GM20000 (cell line): ENCODE measurements around the gene RHOD.

ENCODE experiments used
- DNase-seq: peaks from one replicate; pipeline ENCODE4 v3.0.0; 2012; ENCODE audit warnings: low spot score
- CTCF ChIP-seq: IDR thresholded peaks from 2 replicates; pipeline ENCODE4 v1.5.1; 2012; ENCODE audit warnings: mild to moderate bottlenecking, control low read depth; ENCODE audit errors: extremely low read depth, missing control alignments

The RHOD gene

GRCh38 chr11:67020949-67021348 is 35.7 kb upstream of the RHOD start:
- TF ChIP-seq CTCF = no peak
- DNase-seq = no peak

GRCh38 chr11:67022341-67022933 is 34.2 kb upstream of the RHOD start:
- no peak for TF ChIP-seq CTCF
- DNase-seq = no peak

DNA sequence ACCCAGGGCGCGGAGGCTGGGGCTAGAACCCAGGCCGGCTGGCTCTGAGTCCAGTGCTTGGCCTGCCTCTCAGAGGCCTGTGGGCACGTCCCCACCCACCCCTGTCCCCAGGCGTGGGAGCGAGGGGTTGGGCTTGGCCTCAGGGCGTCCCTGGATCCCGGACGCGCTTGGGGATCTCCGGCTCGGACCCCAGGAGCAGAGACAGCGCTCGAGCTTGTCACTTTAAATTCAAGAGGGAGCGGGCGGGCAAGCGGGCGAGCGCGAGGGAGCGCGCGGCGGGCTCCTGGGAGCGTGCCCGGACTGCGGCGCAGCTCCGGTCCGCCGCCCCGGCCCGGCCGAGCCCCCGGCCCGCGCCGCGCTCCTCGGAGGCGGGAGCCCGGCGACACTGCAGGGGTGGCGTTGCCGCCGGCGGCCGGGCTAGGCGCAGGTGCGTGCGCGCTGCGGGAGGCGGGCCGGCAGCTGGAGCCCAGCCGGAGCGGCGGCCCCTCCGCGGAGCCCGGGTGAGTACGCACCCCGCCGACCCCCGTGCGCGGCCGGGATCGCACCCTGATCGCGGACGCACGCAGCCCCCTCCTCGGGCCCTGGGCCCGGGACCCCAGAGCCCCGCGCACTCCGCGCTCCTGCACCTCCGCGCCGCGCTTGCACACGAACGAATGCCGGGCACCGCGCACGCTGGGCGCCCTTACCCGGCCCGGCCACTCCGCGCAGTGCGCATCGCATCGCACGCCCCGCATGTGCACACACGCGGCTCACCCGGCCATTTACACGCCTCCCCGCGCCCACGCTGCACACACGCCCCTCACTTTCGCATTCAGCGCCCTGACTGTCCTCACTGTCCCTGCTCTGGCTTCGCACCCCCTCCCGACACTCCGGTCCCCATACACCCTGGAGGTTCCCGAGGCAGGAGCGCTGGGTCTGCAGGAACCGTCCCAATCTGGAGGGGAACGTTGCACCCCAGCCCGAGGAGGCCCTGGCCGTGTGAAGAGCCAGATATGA is 33.4 kb upstream of the RHOD start, which contains the start of gene SYT12:
Gene SYT12 (plus strand): TSS at position 174 of the 996 bp plus-strand sequence. CDS start 7,011 bp downstream, outside the sequence.
- TF ChIP-seq CTCF = no peak
- DNase-seq = no peak

DNA sequence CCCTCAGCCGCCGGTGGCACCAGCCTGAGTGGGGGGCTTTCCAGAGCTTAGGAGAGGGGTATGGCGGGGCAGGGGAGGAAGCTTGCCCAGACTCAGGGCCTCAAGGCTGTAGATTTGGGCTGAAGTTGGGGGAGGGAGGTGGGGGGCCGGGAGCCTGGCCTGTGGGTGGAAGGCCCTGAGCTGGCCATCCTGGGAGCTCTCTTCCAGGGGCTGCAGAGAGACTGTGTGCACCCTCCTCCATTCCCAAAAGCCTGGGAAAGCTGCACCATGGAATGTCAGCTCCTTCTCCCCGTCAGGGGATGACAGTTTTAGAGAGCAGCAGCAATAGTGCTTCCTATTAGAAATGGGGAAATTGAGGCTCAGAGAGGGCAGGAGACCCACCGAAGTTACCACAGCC is 32.7 kb upstream of the RHOD start:
- DNase-seq = no peak
- no peak for TF ChIP-seq CTCF

DNA sequence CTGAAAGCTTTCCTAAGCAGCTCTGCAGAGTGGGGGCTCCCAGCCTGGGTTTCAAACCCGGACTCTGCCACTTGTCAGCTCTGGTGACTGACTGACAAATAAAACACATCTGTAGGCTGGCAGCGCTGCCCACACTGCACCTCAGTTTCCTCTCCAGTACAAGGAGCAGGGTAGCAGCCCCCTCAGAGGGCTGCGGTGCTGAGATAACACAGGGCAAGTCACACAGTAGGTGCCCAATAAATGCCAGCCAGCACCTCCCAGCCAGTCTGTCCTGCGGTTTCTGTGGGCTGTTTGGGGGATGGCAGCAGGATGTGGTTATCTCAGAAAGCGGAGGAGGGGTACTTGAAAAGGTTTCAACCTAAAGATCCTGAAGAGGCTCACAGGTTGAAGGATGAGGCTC is 32.2 kb upstream of the RHOD start:
- no peak for TF ChIP-seq CTCF
- no peak for DNase-seq

- no peak for TF ChIP-seq CTCF
- DNase-seq = no peak
These were observed 31.7 kb upstream of the RHOD start for GRCh38 chr11:67024966-67025365.

GRCh38 chr11:67025750-67026149 is 30.9 kb upstream of the RHOD start:
- DNase-seq = no peak
- TF ChIP-seq CTCF = no peak
